Left lung (tissue), 10 donors: Measurements from ENCODE around the gene ZBTB7B. TPM values are rescaled to one million over a fixed set of nuclear protein-coding genes. Genes with fewer than 3 reads are reported as not detected.

Experiments
- ATAC-seq: fragments of 200-7000 bp; cut with Tn5 transposase; one replicate; pipeline ENCODE4 v1.9.1; 2020; ENCODE audit warnings: moderate library complexity
- DNase-seq, 4 donors: peaks; one replicate each; pipeline ENCODE4 v3.0.0-alpha.2; 2013 to 2020
- H3K27ac ChIP-seq, 2 donors: fragments of 200-600 bp; sonication (generic) in 1 of 2; one replicate each; pipeline versions ENCODE4 v1.5.0 to v1.8.0; 2020 to 2021
- H3K27me3 ChIP-seq, 2 donors: fragments of 200-600 bp; sonication (generic) in 1 of 2; one replicate each; pipeline versions ENCODE4 v1.5.0 to v1.8.0; 2020 to 2021
- H3K36me3 ChIP-seq, 2 donors: fragments of 200-600 bp; sonication (generic) in 1 of 2; one replicate each; pipeline versions ENCODE4 v1.5.0 to v1.8.0; 2020 to 2021
- H3K4me1 ChIP-seq, 2 donors: fragments of 200-600 bp; one replicate each; pipeline ENCODE4 v1.8.0; 2021
- H3K4me3 ChIP-seq, 2 donors: fragments of 200-600 bp; sonication (generic) in 1 of 2; one replicate each; pipeline versions ENCODE4 v1.5.0 to v1.8.0; 2020 to 2021; ENCODE audit warnings: mild to moderate bottlenecking in 1 of 2
- H3K9me3 ChIP-seq, 2 donors: fragments of 200-600 bp; sonication (generic) in 1 of 2; one replicate each; pipeline versions ENCODE4 v1.5.0 to v1.8.0; 2020 to 2021
- intact Hi-C, 2 donors: fragments of 100-400 bp; cut with DNase I; formaldehyde crosslinking; loops; one replicate each; pipeline versions ENCODE4 v1.11.2 to v1.14.2; 2022
- polyA plus RNA-seq, 6 donors: library from polyadenylated mRNA; unstranded; fragments of 120-200 nt; gene quantifications; one replicate each; pipeline ENCODE4 v1.2.1, GENCODE V29; 2013; ENCODE audit not compliant: insufficient read length in 6 of 6
- total RNA-seq, 2 donors: library from RNA; stranded (reverse); fragmentation: NEBNext Ultra II Directional; extraction: Animal tissue kit (Norgen Biotek cat#: 25700); gene quantifications; one replicate each; pipeline ENCODE4 v1.2.1, GENCODE V29; 2021
- TF ChIP-seq, protein P1 (sequence below), 2 donors: fragments of 200-600 bp; sonication (generic) in 1 of 2; IDR thresholded peaks; one replicate each; pipeline versions ENCODE4 v1.5.0 to v1.8.0; 2021; ENCODE audit warnings: antibody characterized with exemption in 2 of 2
- donor health status: DM: no; HTN: yes; CAD: no.
- donor health status: DM: no; HTN: no; CAD: no.

The ZBTB7B gene
- total and polyA plus RNA-seq, 8 donors = 14.4 to 104 (median 19.0) TPM

DNA sequence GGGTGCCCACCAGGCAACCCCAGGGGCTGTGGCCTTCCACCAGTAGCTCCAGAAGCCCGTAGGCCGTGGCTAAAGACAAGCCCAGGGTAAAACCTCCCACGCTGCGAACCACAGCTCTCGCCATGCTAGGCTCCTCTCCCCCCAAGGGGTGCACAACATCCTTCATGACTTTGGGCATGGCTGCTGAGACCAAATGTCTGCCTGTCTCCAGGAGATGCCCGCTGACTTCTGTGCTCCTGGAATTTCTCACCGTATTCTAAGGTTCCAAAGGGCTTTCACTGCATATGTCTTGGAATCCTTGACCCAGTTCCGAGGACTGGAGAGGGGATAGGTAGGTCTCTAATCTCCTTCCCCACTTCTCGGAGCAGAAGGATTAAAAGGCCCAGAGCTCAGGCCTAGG lies 30.9 kb downstream of the ZBTB7B start, which contains the start of the genes DCST1 and DCST2:
Gene DCST1 (plus strand): TSS at position 301 of the 400 bp plus-strand sequence. CDS start 213 bp downstream, outside the sequence.
Gene DCST2 (minus strand): TSS at position 258 of the 400 bp plus-strand sequence. CDS start 80 bp downstream, at position 178.
- Histone ChIP-seq H3K4me3 (no peak within 1 kb of the TSS), H3K9me3 (no peaks in the 10 kb centered on the region), H3K36me3 (no peaks in the 10 kb centered on the region), H3K27ac (no peak within 1 kb of the TSS), H3K4me1 (peaks cover 0 to 24% of the 10 kb centered on the region in 2 donors), H3K27me3 (no peaks in the 10 kb centered on the region)
- DNase-seq = no peak
- no peak for ATAC-seq
- intact Hi-C loops = no loop called here
- TF ChIP-seq, protein P1, sequence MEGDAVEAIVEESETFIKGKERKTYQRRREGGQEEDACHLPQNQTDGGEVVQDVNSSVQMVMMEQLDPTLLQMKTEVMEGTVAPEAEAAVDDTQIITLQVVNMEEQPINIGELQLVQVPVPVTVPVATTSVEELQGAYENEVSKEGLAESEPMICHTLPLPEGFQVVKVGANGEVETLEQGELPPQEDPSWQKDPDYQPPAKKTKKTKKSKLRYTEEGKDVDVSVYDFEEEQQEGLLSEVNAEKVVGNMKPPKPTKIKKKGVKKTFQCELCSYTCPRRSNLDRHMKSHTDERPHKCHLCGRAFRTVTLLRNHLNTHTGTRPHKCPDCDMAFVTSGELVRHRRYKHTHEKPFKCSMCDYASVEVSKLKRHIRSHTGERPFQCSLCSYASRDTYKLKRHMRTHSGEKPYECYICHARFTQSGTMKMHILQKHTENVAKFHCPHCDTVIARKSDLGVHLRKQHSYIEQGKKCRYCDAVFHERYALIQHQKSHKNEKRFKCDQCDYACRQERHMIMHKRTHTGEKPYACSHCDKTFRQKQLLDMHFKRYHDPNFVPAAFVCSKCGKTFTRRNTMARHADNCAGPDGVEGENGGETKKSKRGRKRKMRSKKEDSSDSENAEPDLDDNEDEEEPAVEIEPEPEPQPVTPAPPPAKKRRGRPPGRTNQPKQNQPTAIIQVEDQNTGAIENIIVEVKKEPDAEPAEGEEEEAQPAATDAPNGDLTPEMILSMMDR (IDR thresholded peaks at IDR 0.05) = no peak

DNA sequence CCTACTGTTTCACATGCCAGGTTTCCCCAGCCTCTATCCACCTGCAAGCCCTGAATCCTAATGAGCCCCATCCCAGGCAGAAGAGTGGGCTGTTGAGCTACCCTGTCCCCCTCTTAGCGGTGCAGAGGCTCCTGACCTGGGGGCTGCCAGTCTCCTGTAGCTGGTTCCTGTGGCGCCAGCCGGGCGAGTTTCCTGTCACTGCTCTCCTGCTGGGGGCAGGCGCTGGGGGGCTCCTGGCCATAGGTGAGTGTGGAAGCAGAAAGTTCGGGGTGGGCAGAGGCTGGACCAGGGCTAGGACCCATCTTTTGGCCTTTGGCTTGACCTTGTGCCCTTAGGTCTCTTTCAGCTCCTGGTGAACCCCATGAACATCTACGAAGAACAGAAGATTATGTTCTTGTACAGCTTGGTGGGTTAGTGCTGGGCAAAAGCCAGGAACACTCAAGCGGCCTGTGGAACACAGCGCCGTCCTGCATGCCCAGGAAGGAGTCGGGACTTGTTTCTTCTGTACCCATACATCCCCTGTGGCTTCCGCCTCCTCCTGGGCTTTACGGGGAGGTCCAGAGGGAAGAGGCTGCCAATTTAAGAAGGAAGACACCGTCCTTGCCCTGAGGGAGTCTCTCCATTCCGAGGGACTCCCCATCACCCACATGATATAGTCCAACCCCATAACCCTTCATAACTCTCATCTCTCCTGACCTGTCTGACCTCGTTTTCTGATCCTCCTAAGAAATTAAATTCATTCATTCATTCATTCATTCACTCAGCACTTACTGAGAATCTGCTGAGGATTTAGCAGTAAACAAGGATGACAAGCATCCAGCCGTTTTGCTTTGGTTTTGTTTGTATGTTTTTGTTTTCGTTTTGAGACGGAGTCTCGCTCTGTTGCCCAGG lies 32.0 kb downstream of the ZBTB7B start:
- TF ChIP-seq, protein P1 (IDR thresholded peaks at IDR 0.05) = no peak
- H3K4me3 ChIP-seq = no peak overlapping the region
- DNase-seq = peak in 1 of 4 donors; percentile 62
- no peak for ATAC-seq
- no peaks in the 10 kb centered on the region for H3K36me3 ChIP-seq
- H3K27me3 ChIP-seq = no peaks in the 10 kb centered on the region
- intact Hi-C loops = no loop called here
- no peaks in the 10 kb centered on the region for H3K9me3 ChIP-seq
- H3K4me1 ChIP-seq = peaks cover 0 to 28% of the 10 kb centered on the region in 2 donors
- H3K27ac ChIP-seq = no peak overlapping the region

DNA sequence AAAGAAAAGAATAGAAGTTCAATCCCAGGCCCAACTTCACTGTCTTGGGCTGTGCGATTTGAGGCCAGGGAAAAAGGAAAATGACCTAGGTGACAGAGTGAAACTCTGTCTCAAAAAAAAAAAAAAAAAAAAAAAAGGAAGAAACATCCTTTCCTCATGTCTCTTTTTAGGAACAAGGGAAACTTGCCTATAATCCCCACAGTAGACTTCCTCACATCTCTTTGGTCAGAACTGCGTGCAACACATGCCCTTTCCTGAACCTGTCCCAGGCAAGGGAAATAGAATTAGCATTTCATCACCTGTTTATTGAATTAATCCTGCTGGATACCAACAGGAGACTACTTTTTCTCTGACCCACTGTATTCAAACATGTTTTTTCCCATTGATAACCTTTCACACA lies 33.3 kb downstream of the ZBTB7B start:
- TF ChIP-seq, protein P1 (IDR thresholded peaks at IDR 0.05) = no peak
- ATAC-seq (no peak), DNase-seq (no peak)
- no peak overlapping the region for H3K4me3 ChIP-seq
- H3K27me3 ChIP-seq = no peaks in the 10 kb centered on the region
- no peak overlapping the region for H3K27ac ChIP-seq
- intact Hi-C loops = no loop called here
- peaks cover 0 to 28% of the 10 kb centered on the region in 2 donors for H3K4me1 ChIP-seq
- no peaks in the 10 kb centered on the region for H3K9me3 ChIP-seq
- H3K36me3 ChIP-seq = no peaks in the 10 kb centered on the region

DNA sequence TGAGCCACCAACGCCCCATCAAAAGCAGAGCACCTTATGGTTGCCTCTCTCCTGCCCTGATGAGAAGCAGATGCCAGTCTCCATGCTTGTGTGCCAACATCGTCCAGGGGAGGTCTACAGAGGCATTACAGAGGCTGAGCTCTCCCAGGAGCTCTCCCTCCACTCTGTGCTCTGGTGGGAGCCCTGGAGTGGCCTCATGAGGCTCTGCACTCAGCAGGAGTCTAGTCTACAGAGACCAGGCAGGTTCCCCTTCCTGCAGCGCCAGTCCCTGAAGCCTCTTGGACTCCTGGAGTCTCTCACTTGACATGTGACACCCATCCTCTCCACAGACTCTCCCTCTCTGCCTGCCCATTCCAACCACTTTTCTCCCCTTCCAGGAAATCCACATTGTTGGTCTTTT lies 34.4 kb downstream of the ZBTB7B start:
- Histone ChIP-seq H3K4me3 (no peak overlapping the region), H3K9me3 (no peaks in the 10 kb centered on the region), H3K4me1 (peaks cover 0 to 28% of the 10 kb centered on the region in 2 donors), H3K36me3 (no peaks in the 10 kb centered on the region), H3K27me3 (no peaks in the 10 kb centered on the region), H3K27ac (no peak overlapping the region)
- intact Hi-C loops = no loop called here
- ATAC-seq (peak; percentile 35), DNase-seq (no peak)
- TF ChIP-seq, protein P1 (IDR thresholded peaks at IDR 0.05) = no peak

DNA sequence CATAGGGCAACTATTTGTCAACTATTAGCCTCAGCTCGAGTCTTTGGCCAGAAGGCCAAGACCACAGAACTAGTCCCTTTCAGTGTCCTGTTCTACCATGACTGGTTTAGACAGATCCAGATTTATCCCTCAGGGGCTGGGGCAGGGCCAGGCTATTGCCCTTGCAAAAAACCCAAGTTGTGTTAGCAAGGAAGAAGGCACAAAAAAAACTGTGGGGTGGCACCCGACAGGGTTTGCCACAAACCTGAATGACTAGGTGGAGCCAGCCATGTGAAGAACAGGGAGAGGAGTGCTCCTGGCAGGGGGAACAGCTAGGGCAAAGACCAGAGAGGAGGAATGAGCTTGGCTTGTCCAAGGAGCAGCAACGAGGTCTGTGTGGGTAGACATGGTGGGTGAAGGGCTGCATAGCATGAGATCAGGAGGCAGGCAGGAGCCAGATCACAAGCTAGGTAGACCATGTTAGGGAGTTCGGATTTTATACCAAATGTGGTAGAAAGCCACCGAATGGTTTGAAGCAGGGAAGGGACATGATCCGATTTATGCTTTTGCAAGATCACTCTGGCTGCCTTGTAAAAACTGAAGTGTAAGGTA lies 35.3 kb downstream of the ZBTB7B start:
- H3K27me3 ChIP-seq = no peaks in the 10 kb centered on the region
- H3K36me3 ChIP-seq = no peaks in the 10 kb centered on the region
- TF ChIP-seq, protein P1 (IDR thresholded peaks at IDR 0.05) = no peak
- H3K27ac ChIP-seq = no peak overlapping the region
- no peaks in the 10 kb centered on the region for H3K9me3 ChIP-seq
- no peak for DNase-seq
- H3K4me3 ChIP-seq = no peak overlapping the region
- intact Hi-C loops = no loop called here
- no peak for ATAC-seq
- peaks cover 0 to 28% of the 10 kb centered on the region in 2 donors for H3K4me1 ChIP-seq
